Parathyroid adenoma (tissue), 2 donors: ENCODE measurements around the gene S100A7.
"Not testable (repeated sequence)": the region's sequence is repeated elsewhere in the genome, so short reads cannot be mapped to it uniquely, and the experiment has no call there.

ENCODE experiments used
- H2AFZ ChIP-seq: fragments of 300-600 bp; sonication (generic); one replicate; pipeline ENCODE4 v1.7.0; 2017; ENCODE audit warnings: antibody characterized with exemption, mild to moderate bottlenecking
- H3K27ac ChIP-seq: fragments of 300-600 bp; sonication (generic); one replicate; pipeline ENCODE4 v1.7.0; 2017
- H3K27me3 ChIP-seq: fragments of 300-600 bp; sonication (generic); one replicate; pipeline ENCODE4 v1.7.0; 2017; ENCODE audit warnings: low read length; ENCODE audit not compliant: control insufficient read depth, insufficient read depth
- H3K36me3 ChIP-seq: fragments of 300-600 bp; sonication (generic); one replicate; pipeline ENCODE4 v1.7.0; 2017; ENCODE audit warnings: low read length; ENCODE audit not compliant: control insufficient read depth, insufficient read depth
- H3K4me1 ChIP-seq: fragments of 300-600 bp; sonication (generic); one replicate; pipeline ENCODE4 v1.7.0; 2017; ENCODE audit warnings: control low read depth
- H3K4me2 ChIP-seq: fragments of 300-600 bp; sonication (generic); one replicate; pipeline ENCODE4 v1.7.0; 2017; ENCODE audit warnings: low read length
- H3K4me3 ChIP-seq: fragments of 300-600 bp; sonication (generic); one replicate; pipeline ENCODE4 v1.7.0; 2017; ENCODE audit warnings: low read depth, low read length
- H3K79me2 ChIP-seq: fragments of 300-600 bp; sonication (generic); one replicate; pipeline ENCODE4 v1.7.0; 2017; ENCODE audit warnings: control low read depth
- H3K9ac ChIP-seq: fragments of 300-600 bp; sonication (generic); one replicate; pipeline ENCODE4 v1.7.0; 2017; ENCODE audit warnings: mild to moderate bottlenecking
- H3K9me3 ChIP-seq: fragments of 300-600 bp; sonication (generic); one replicate; pipeline ENCODE4 v1.7.0; 2017; ENCODE audit warnings: low read length; ENCODE audit not compliant: control insufficient read depth
- TF ChIP-seq, protein P1 (sequence below): fragments of 300-600 bp; sonication (generic); IDR thresholded peaks from one replicate; pipeline ENCODE4 v1.7.0; 2017; ENCODE audit warnings: antibody characterized with exemption, mild to moderate bottlenecking
- donor health status: primary hyperparathyroidism.

S100A7 gene

GRCh38 chr1:153417136-153417888 lies 43.1 kb downstream of the S100A7 start:
- Histone ChIP-seq H3K27ac (no peak overlapping the region), H2AFZ (no peak overlapping the region), H3K4me2 (no peak overlapping the region), H3K4me1 (no peaks in the 10 kb centered on the region), H3K9me3 (no peaks in the 10 kb centered on the region), H3K27me3 (no peaks in the 10 kb centered on the region), H3K9ac (no peak overlapping the region), H3K36me3 (no peaks in the 10 kb centered on the region), H3K4me3 (no peak overlapping the region), H3K79me2 (no peaks in the 10 kb centered on the region)
- TF ChIP-seq, protein P1, sequence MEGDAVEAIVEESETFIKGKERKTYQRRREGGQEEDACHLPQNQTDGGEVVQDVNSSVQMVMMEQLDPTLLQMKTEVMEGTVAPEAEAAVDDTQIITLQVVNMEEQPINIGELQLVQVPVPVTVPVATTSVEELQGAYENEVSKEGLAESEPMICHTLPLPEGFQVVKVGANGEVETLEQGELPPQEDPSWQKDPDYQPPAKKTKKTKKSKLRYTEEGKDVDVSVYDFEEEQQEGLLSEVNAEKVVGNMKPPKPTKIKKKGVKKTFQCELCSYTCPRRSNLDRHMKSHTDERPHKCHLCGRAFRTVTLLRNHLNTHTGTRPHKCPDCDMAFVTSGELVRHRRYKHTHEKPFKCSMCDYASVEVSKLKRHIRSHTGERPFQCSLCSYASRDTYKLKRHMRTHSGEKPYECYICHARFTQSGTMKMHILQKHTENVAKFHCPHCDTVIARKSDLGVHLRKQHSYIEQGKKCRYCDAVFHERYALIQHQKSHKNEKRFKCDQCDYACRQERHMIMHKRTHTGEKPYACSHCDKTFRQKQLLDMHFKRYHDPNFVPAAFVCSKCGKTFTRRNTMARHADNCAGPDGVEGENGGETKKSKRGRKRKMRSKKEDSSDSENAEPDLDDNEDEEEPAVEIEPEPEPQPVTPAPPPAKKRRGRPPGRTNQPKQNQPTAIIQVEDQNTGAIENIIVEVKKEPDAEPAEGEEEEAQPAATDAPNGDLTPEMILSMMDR = no peak

DNA sequence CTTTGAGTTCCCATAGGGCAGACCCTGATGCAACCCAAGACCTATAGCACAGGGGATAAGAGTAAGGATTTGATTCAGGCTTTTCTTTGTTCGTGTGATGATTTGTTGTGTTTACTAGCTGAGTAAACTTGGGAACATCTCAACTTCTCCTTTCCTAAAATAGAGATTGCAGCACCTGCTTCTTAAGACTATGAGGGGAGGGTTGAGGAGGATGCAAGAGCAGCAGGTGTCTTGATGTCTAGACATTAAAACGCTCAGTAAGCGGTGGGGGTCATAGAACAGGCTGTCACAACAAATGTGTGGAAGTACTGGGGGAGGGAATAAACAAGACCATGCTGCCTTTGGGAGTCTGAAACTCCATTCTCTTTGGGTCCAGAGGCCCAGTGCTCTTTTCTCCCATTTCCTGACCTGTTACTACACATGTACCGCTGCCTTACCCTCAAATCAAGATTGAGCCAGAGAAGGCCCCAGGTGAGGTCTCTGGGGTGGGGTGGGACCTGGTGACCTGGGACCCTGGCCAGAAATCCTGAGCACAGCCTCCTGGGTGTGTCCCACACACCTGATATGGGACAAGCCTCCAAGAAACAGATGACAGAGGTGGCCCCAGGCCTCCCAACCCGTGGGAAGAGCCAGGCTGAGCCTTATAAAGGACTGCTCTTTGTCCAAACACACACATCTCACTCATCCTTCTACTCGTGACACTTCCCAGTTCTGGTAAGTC lies 44.4 kb downstream of the S100A7 start, which contains the start of gene S100A7A:
TSS of gene S100A7A (plus strand) at position 671 of the 721 bp plus-strand sequence. CDS start 1,563 bp downstream, outside the sequence.
- Histone ChIP-seq H2AFZ (no peak within 1 kb of the TSS), H3K27ac (no peak within 1 kb of the TSS), H3K9me3 (no peaks in the 10 kb centered on the region), H3K4me1 (no peaks in the 10 kb centered on the region), H3K4me3 (no peak within 1 kb of the TSS), H3K36me3 (no peaks in the 10 kb centered on the region), H3K4me2 (no peak within 1 kb of the TSS), H3K79me2 (no peaks in the 10 kb centered on the region), H3K27me3 (no peaks in the 10 kb centered on the region), H3K9ac (no peak within 1 kb of the TSS)
- TF ChIP-seq, protein P1 = no peak

DNA sequence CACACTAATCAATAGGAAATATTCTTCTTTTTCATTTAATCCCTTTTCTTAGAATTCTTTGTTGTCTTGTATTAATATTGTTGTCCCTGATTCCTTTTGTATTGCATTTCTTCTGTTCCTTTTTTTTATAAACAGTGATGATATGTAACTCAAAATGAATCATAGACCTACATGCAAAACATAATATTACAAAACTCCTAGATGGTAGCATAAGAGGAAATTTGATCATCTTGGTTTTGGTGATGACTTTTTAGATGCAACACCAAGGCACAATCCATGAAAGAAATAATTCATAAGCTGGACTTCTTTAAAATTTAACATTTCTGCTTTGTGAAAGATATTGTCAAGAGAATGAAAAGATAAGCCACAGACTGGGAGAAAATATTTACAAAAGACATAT lies 46.5 kb downstream of the S100A7 start:
- H3K9me3 ChIP-seq, H3K79me2 ChIP-seq, H3K4me1 ChIP-seq, H3K4me3 ChIP-seq, H3K36me3 ChIP-seq, H3K9ac ChIP-seq, H2AFZ ChIP-seq, H3K4me2 ChIP-seq, H3K27ac ChIP-seq, H3K27me3 ChIP-seq: not testable (repeated sequence)
